Activated naive CD8-positive, alpha-beta T cell treated with anti-CD3 and anti-CD28 coated beads, Interleukin-2, amount 10 ng/mL, durations not matched to agents 7 days and 5 days (primary cell): Measurements from ENCODE around the gene NPDC1. TPM values are rescaled to one million over a fixed set of nuclear protein-coding genes. Genes with fewer than 3 reads are reported as not detected.
A peak's percentile ranks its signal among the peaks of the same experiment; 100 is the strongest.

ENCODE experiments used
- ATAC-seq: fragments of 150-1000 bp; cut with Tn5 transposase; one replicate; pipeline ENCODE4 v1.10.0; 2021; ENCODE audit warnings: low read depth, moderate library complexity
- POLR2A ChIA-PET: fragments of 350-600 bp; sonication (Branson Sonifier 250); formaldehyde crosslinking; loops from one replicate; lab custom pipeline; 2021; ENCODE audit warnings: antibody characterized with exemption; lab: Charles Lee
- DNase-seq: peaks from one replicate; pipeline ENCODE4 v3.0.0; 2021
- H3K27ac Mint-ChIP-seq: one replicate; pipeline ENCODE4 v1.8.0; 2022; ENCODE audit warnings: mild to moderate bottlenecking, mixed read lengths
- H3K27me3 Mint-ChIP-seq: one replicate; pipeline ENCODE4 v1.8.0; 2022; ENCODE audit warnings: mild to moderate bottlenecking, moderate library complexity, mixed read lengths
- H3K36me3 Mint-ChIP-seq: one replicate; pipeline ENCODE4 v1.8.0; 2021; ENCODE audit warnings: mild to moderate bottlenecking, mixed read lengths
- H3K4me1 Mint-ChIP-seq: one replicate; pipeline ENCODE4 v1.8.0; 2021; ENCODE audit warnings: mixed read lengths
- H3K4me3 Mint-ChIP-seq: one replicate; pipeline ENCODE4 v1.8.0; 2022; ENCODE audit warnings: mild to moderate bottlenecking, moderate library complexity, mixed read lengths
- H3K9me3 Mint-ChIP-seq: one replicate; pipeline ENCODE4 v1.8.0; 2021; ENCODE audit warnings: mixed read lengths
- total RNA-seq, 2 experiments: library from RNA; stranded (reverse); gene quantifications; one replicate each; pipeline ENCODE4 v1.2.3, GENCODE V29; 2021

NPDC1 gene
- total RNA-seq, 2 experiments from 2014 or later: 22.4 to 27.0 TPM

DNA sequence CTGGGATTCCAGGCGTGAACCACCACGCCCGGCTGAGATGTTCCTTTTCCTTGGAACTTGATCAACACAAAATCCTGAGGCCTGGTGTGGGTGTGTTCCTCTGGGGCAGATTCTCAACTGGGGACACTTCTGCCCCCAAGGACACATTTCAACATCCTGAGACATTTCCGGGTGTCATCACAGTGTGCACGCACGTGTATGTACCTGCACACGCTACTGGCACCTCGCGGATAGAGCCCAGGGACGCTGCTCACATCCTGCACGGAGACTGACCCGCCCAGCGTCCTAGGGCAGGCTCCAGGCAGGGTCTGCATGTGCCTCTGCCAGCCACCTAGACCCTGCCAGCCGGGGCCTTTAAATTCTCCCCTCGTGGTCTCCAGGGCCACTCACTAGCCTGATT lies 16.4 kb upstream of the NPDC1 start:
- Mint-ChIP-seq H3K4me3 (no peak overlapping the region), H3K36me3 (peaks cover 3% of the 10 kb centered on the region), H3K4me1 (peaks cover 1% of the 10 kb centered on the region), H3K27ac (no peak overlapping the region), H3K27me3 (peaks cover 2% of the 10 kb centered on the region), H3K9me3 (no peaks in the 10 kb centered on the region)
- no peak for DNase-seq
- POLR2A ChIA-PET: interaction anchor here (0.8 kb wide), 1 partner anchor 16 kb away, joined by 3 read pairs; no protein-coding TSS in a partner anchor
- no peak for ATAC-seq

DNA sequence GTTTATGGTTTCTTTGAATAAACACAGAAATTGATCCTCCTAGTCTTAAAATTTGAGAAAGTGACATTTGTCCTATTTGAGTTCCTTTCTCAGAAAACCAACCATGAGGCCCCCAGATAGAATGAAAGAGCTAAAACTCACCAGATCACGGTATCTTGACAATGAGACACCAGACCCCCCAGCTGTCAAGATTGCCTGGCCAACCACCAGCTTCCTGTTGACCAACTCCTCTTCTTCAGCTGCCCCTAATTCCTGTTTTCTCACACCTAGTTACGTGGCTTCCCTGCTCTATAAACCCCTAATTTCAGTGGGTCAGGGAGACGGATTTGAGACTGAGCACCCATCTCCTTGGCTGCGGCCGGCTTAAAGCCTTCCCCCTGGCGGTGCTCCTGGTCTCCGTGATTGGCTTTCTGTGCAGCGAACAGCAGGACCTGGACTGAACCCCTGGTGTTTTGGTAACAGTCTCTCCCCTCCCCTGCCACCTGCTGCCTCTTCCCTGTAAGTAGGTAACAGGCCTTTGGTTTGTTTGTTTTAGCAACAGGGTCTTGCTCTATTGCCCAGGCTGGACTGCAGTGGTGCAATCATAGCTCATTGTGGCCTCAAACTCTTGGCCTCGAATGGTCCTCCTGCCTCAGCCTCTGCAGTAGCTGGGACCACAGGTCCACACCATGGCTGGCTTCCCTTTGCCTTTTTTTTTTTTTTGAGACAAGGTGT lies 12.7 kb upstream of the NPDC1 start:
- POLR2A ChIA-PET: interaction anchor here (0.6 to 2.1 kb wide), 3 partner anchors 9 to 21 kb away, joined by 3 to 5 read pairs (median 5); partner anchors contain the start of gene SAPCD2
- H3K27ac Mint-ChIP-seq: no peak overlapping the region
- no peak for ATAC-seq

DNA sequence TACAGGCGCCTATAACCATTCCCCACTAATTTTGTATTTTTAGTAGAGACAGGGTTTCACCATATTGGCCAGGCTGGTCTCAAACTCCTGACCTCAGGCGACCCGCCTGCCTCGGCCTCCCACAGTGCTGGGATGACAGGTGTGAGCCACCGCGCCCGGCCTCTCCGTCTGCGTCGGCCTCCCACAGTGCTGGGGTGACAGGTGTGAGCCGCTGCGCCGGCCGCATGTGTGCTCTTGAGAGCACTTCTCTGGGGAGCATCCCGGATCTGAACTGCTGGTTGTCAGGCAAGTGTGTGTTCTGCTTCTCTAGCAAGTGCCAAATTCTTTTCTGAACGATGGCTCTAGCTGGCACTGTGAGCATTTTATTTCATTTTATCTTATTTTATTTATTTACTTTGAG lies 11.6 kb upstream of the NPDC1 start:
- Mint-ChIP-seq H3K4me3 (no peak overlapping the region), H3K27ac (no peak overlapping the region), H3K4me1 (no peaks in the 10 kb centered on the region), H3K36me3 (no peaks in the 10 kb centered on the region), H3K27me3 (peaks cover 8% of the 10 kb centered on the region), H3K9me3 (no peaks in the 10 kb centered on the region)
- POLR2A ChIA-PET: interaction anchor here (2.1 kb wide), 1 partner anchor 13 kb away, joined by 5 read pairs; the partner anchor contains the start of gene SAPCD2
- DNase-seq (no peak), ATAC-seq (no peak)

More for the DNA sequence above, 12.7 kb upstream of the NPDC1 start:
- peaks cover 4% of the 10 kb centered on the region for H3K27me3 Mint-ChIP-seq
- no peaks in the 10 kb centered on the region for H3K36me3 Mint-ChIP-seq
- no peak overlapping the region for H3K4me3 Mint-ChIP-seq
- no peak for DNase-seq
- no peaks in the 10 kb centered on the region for H3K4me1 Mint-ChIP-seq
- no peaks in the 10 kb centered on the region for H3K9me3 Mint-ChIP-seq

DNA sequence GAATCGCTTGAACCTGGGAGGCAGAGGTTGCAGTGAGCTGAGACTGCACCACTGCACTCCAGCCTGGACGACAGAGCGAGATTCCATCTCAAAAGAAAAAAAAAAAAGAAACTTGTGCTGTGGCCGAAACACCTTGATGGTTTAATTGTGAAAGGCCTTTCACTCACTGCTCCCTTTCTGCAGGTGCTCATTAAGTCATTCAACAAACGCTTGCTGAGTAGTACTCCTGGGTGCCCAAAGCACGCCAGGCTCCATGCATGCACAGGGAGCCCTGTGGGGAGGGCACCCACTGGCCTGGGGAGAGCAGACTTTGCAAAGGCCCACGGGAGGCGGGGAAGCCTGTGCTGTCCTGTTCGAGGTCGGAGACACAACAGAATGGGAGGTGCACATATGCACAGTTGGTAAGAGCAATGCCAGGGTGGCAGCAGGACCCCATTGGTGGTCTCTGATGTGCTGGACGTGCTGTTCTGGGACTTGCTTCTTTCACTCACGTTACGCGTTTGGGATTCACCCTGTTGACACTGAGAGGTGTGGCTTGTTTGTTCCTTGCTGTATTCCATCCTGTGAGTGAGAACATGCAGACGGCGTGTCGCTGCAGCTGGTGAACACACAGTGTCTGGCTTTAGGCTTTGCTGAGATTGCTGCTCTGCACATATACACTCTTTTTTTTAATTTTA lies 10.9 kb upstream of the NPDC1 start:
- Mint-ChIP-seq H3K27ac (no peak overlapping the region), H3K36me3 (no peaks in the 10 kb centered on the region), H3K4me3 (no peak overlapping the region), H3K27me3 (peaks cover 11% of the 10 kb centered on the region), H3K9me3 (no peaks in the 10 kb centered on the region), H3K4me1 (no peaks in the 10 kb centered on the region)
- ATAC-seq (no peak), DNase-seq (no peak)
- POLR2A ChIA-PET: interaction anchor here (1.4 to 2.1 kb wide), 2 partner anchors 10 to 13 kb away, joined by 5 to 6 read pairs; partner anchors contain the start of gene SAPCD2

DNA sequence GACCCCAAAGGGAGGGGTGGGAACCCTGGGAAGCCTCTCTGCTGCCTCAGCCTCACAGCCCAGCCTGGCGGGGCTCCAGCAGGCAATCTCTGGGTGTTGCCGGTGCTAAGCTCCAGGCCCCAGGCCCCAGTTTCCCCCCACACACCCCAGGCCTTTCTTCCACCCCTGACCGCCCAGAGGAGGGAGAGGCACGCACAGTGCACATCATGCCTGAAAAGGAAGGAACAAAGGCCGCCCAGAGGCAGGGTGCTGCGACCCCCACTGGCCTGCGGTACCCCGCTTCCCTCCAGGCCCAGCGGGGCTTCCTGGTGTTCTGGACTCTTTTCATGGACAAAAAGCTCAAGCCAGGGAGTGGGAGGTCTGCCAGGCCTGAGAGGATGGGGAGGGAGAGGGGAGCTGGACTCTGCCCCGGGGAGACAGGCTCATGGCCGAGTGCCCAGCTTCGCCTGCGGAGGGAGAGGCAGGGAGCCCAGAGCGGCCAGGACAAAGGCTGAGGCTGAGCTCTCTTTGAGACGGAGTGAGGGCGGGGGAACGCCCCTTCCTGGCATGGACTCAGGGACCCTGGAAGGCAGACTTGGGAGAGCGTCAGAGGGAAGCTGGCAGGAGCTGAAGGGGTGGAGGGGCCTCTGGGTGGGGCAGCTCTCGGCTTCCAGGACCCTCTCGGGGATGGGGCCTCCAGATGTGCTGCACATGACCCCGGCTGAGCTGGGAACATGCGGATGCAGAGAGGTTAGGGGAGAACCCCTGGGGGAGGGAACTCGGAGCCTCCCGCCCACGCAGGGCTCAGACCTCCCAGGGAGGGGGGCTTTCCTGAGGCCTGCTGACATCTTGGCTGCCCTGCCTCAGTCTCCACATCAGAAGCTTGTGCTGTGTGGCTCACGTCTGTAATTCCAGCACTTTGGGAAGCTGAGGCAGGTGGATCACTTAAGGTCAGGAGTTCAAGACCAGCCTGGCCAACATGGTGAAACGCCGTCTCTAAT lies 9.7 kb upstream of the NPDC1 start:
- H3K9me3 Mint-ChIP-seq: no peaks in the 10 kb centered on the region
- POLR2A ChIA-PET: interaction anchor here (1.1 to 1.4 kb wide), 3 partner anchors 11 to 74 kb away, joined by 3 to 6 read pairs (median 4); partner anchors contain the start of gene SAPCD2
- no peak for ATAC-seq
- H3K4me1 Mint-ChIP-seq: no peaks in the 10 kb centered on the region
- DNase-seq: no peak
- no peak overlapping the region for H3K27ac Mint-ChIP-seq
- no peak overlapping the region for H3K4me3 Mint-ChIP-seq
- peaks cover 11% of the 10 kb centered on the region for H3K27me3 Mint-ChIP-seq
- no peaks in the 10 kb centered on the region for H3K36me3 Mint-ChIP-seq

DNA sequence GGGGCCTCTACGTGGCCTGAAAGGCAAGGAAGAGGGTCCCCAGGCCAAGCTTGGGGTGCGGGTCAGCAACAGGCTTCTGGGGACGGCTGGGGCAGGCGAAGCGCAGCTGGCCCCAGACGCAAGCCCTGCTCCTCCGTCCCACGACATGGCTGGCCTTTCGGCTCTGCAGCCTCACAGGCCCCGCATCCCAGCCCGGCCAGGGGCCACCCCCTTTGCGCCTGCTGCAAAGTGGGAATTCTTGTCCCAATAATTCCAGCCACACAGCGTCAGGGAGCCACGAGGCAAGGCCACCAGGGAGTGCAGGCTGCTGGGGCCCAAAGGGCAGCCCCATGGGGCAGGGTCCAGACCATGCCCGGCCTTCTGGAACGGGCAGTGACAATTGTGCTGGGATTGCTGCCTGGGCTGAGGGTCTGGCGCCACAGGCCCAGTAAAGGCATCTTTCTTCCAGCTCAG lies 9.0 kb upstream of the NPDC1 start:
- no peaks in the 10 kb centered on the region for H3K36me3 Mint-ChIP-seq
- peaks cover 16% of the 10 kb centered on the region for H3K27me3 Mint-ChIP-seq
- no peaks in the 10 kb centered on the region for H3K4me1 Mint-ChIP-seq
- H3K27ac Mint-ChIP-seq: no peak overlapping the region
- H3K4me3 Mint-ChIP-seq: no peak overlapping the region
- no peak for DNase-seq
- H3K9me3 Mint-ChIP-seq: no peaks in the 10 kb centered on the region
- no peak for ATAC-seq
- POLR2A ChIA-PET: interaction anchor here (1.1 to 1.4 kb wide), 2 partner anchors 12 to 16 kb away, joined by 4 to 6 read pairs; partner anchors contain the start of gene SAPCD2

DNA sequence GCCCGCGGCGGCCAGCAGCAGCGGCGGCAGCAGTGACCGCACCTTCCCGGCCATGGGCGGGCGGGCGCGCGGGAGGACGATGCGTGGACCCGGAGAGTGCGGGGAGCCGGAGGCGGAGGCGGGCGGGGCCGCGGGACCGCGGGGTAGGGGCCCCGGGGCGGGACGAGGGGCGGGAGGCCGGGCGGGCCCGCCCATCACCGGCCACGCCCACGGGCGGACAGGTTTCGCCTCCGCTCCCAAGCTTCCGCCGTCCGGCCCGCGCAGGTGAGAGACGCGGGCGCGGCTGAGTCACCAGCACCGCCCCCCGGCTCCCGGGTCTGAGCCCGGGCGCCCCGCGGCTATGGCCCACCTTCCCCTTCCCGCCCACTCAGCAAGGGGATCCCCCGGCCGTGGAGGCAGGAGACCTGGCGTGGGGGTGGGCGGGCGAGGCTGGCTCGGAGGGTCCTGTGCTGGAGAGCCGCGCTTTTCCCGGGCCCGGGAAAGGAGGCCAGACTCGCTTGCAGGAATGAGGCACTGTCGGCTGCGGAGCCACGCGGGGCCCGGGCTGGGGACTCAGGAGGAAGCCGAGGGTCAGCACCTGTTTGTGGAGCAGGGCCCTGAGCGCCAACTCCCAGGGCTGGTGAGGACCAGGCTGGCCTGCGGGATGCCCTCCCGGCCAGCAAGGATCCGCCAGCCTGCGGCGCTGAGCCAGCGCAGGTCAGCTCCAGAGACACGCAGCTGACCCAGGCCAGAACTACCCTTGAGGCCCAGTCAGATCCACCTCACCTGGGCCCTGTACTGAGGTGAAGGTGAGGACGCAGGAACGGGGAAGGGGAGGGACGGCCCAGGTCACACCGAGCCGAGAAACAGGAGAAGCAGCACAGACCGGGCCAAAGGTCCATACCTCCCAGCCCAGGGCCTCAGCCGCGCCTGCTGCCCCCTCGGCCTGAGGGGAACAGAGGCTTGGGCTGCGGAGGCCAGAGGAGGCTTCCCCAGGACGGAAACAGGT lies 8.3 kb upstream of the NPDC1 start, which contains the start of gene ENTPD2:
Gene ENTPD2, minus strand, starts transcription at position 118 of the 988 bp plus-strand sequence. Its CDS starts 64 bp downstream, at position 54.
- Mint-ChIP-seq H3K9me3 (no peaks in the 10 kb centered on the region), H3K4me3 (no peak within 1 kb of the TSS), H3K27me3 (peaks cover 22% of the 10 kb centered on the region), H3K36me3 (no peaks in the 10 kb centered on the region), H3K4me1 (peaks cover 2% of the 10 kb centered on the region), H3K27ac (no peak within 1 kb of the TSS)
- POLR2A ChIA-PET: interaction anchor here (1.1 to 1.9 kb wide), 2 partner anchors 16 kb away, joined by 4 to 5 read pairs; partner anchors contain the start of gene SAPCD2
- DNase-seq (peak; percentile 70), ATAC-seq (peak; percentile 53)

DNA sequence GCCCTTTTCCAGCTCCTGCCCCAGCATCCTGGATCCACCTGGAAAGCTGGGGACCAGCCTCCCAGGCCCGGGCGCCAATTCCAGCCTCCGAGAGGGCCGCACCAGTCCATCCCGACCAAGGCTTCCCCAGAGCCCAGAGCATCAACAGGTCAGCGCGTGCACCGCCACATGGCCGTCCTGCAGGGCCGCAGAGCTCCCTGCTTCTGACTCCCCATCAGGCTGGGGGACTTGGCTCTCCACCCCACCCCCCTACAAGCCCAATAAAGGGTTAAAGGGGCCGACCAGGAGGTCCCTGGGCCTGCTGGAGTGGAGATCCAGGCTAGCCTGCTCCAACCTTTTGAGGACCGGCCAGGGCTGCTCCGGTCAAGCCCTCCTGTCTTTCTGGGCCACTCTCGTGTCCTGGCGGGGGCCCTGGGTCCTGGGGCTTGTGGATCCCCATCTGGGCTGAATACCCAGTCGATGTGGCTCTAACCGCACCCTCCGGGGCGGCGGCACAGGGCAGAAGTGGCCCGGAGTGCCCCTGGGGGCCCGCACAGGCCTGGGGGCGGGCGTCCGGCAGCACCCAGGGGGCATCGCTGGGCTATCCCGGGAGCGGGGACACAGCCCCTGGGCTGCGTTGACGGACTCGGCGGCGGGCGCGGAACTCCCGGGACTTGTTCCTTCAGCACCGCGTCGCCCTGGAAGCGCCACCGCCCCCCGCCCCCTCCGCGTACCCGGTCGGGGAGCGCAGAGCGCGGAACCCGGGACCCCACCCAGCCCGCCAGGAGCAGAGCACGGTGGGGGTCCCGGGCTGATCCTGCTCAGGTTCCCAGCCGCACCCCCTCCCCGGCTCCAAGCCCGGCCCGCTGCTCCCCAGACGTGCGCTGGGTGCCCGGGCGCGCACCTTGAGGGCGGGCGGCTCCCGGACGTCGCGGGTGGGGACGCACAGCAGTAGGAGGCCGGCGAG lies 7.3 kb upstream of the NPDC1 start:
- peak; percentile 36 for ATAC-seq
- POLR2A ChIA-PET: interaction anchor here (0.9 to 1.9 kb wide), 3 partner anchors 15 to 34 kb away, joined by 3 to 5 read pairs (median 3); partner anchors contain the start of genes MAN1B1 and SAPCD2
- Mint-ChIP-seq H3K4me3 (no peak overlapping the region), H3K27ac (no peak overlapping the region), H3K4me1 (peaks cover 2% of the 10 kb centered on the region), H3K9me3 (no peaks in the 10 kb centered on the region), H3K27me3 (peaks cover 24% of the 10 kb centered on the region), H3K36me3 (no peaks in the 10 kb centered on the region)
- no peak for DNase-seq

DNA sequence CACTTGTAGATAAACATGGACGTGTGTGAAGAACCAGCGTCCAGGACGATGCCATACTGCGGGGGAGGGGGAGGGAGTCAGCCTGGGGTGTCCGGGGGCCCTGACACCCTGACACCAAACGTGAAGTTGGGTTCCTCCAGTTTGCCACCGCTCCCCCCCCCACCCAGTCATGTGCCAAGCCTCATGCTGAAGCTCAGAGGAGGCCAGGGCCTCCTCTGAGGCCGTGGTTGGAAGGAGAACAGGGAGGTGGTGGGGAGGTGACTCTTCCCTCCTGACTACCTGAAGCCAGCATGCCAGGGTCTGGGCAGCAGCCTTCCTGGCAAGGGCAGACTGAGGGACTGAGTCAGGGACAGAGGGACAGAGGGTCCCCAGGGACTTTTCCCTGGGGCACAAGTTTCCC lies 6.3 kb upstream of the NPDC1 start:
- Mint-ChIP-seq H3K4me3 (no peak overlapping the region), H3K27ac (no peak overlapping the region), H3K9me3 (no peaks in the 10 kb centered on the region), H3K4me1 (peaks cover 2% of the 10 kb centered on the region), H3K36me3 (no peaks in the 10 kb centered on the region), H3K27me3 (peaks cover 31% of the 10 kb centered on the region)
- ATAC-seq (no peak), DNase-seq (no peak)
- POLR2A ChIA-PET: interaction anchor here (0.6 to 1.9 kb wide), 4 partner anchors 16 to 35 kb away, joined by 3 to 5 read pairs (median 3); partner anchors contain the start of genes MAN1B1 and SAPCD2

DNA sequence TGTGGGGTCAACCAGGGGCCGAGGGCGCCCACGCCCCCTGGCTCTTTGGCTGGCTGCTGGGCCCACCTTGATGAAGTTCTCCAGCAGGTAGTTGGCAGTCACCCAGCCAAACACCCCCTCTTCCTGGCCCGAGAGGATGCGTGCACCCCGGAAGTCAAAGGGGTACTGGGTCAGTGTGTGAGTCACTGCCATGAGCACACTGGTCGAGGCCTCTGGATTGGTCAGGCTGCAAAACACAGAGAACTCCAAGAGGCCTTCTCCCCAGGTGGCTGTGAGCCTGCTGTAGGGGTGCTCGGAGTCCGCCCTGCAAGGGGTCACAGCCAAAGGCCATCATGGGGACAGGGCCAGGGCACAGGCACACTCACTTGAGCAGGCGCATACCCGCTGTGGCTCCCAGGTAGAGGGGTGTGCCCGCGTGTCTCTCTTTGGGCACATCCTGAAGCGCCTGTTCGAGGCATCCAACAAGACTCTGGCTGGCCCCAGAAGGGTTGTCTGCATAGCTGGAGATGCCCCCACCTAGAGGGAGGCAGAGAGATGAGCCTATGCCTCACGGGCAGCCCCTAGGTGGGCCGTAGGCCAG lies 5.3 kb upstream of the NPDC1 start:
- no peak overlapping the region for H3K27ac Mint-ChIP-seq
- no peak overlapping the region for H3K4me3 Mint-ChIP-seq
- H3K27me3 Mint-ChIP-seq: peaks cover 33% of the 10 kb centered on the region
- no peaks in the 10 kb centered on the region for H3K9me3 Mint-ChIP-seq
- peaks cover 2% of the 10 kb centered on the region for H3K4me1 Mint-ChIP-seq
- DNase-seq (no peak), ATAC-seq (no peak)
- POLR2A ChIA-PET: no interaction called here
- H3K36me3 Mint-ChIP-seq: no peaks in the 10 kb centered on the region
